ENCODE results near the gene DENND4C. TPM values are rescaled to one million over a fixed set of nuclear protein-coding genes. Genes with fewer than 3 reads are reported as not detected.

DENND4C gene
- polyA plus RNA-seq, 2 of the 4 experiments (the other 2 are of a cell fraction): 17.4 to 44.1 TPM

- ATAC-seq (no peak), FAIRE-seq (no peak), DNase-seq (ENCODE audit: low read depth in 1 of 2, low spot score in 1 of 2) (no peak)
- Histone ChIP-seq H3K4me2 (no peak overlapping the region), H3K27ac (no peak overlapping the region), H3K4me3 (no peak overlapping the region), H3K9me3 (no peaks in the 10 kb centered on the region), H3K4me1 (peaks cover 15% of the 10 kb centered on the region; the same call in 1 of the 3 replicates)
- no peak for TF ChIP-seq NFE2L2 (conservative IDR thresholded peaks at IDR 0.05; ENCODE audit: low read length)
- TF ChIP-seq REST (IDR thresholded peaks at IDR 0.05): no peak
- TF ChIP-seq HOXA7 (CRISPR knock-in tag; IDR thresholded peaks at IDR 0.05): no peak
- no peak for TF ChIP-seq FOSL2 (IDR thresholded peaks at IDR 0.05)
- TF ChIP-seq FOSL2 (CRISPR knock-in tag; IDR thresholded peaks at IDR 0.05): no peak
- no peak for TF ChIP-seq CBX2 (IDR thresholded peaks at IDR 0.05; ENCODE audit: borderline replicate concordance, low read depth)
- TF ChIP-seq HOXB13 (CRISPR knock-in tag; IDR thresholded peaks at IDR 0.05; ENCODE audit: low read depth): no peak
- TF ChIP-seq HMGXB4 (CRISPR knock-in tag; IDR thresholded peaks at IDR 0.05; ENCODE audit: borderline replicate concordance): no peak
- TF ChIP-seq HEYL (CRISPR knock-in tag; IDR thresholded peaks at IDR 0.05): no peak
- no peak for TF ChIP-seq MYC (IDR thresholded peaks at IDR 0.05; ENCODE audit: borderline replicate concordance, low read length)
- no peak for TF ChIP-seq RAD21 (conservative IDR thresholded peaks at IDR 0.05 in 1 of 2, IDR thresholded peaks at IDR 0.05 in 1 of 2)
- no peak for TF ChIP-seq CTCF (IDR thresholded peaks at IDR 0.05)
- TF ChIP-seq ZNF302 (CRISPR knock-in tag; IDR thresholded peaks at IDR 0.05): no peak
- TF ChIP-seq KDM1A (IDR thresholded peaks at IDR 0.05; ENCODE audit: low read depth): no peak
- no peak for TF ChIP-seq RNF2 (IDR thresholded peaks at IDR 0.05; ENCODE audit: borderline replicate concordance, low read depth)
- TF ChIP-seq RARB (CRISPR knock-in tag; IDR thresholded peaks at IDR 0.05): no peak
- 76% methylated on average over 10 of the region's 10 CpGs for WGBS (ENCODE audit: missing lambda C conversion rate)
- ChIA-PET CTCF (interaction anchor here (1.6 kb wide), 1 partner anchor 10 kb away, joined by 4 read pairs; no protein-coding TSS in a partner anchor), POLR2A (interaction anchor here (1.3 kb wide), 1 partner anchor 13 kb away, joined by 17 read pairs; the partner anchor contains the start of gene DENND4C)
These were observed 13.0 kb downstream of the DENND4C start for GRCh38 chr9:19243366-19244033.

- ChIA-PET POLR2A (no interaction called here), CTCF (no interaction called here)
- no peak for DNase-seq (ENCODE audit: low read depth in 1 of 2, low spot score in 1 of 2)
- H3K9me3 ChIP-seq: no peaks in the 10 kb centered on the region
- peaks cover 12% of the 10 kb centered on the region; the same call in 2 of the 3 replicates for H3K4me1 ChIP-seq
- TF ChIP-seq RARB (CRISPR knock-in tag; IDR thresholded peaks at IDR 0.05) (no peak), HEYL (CRISPR knock-in tag; IDR thresholded peaks at IDR 0.05) (no peak), MAFK (IDR thresholded peaks at IDR 0.05; ENCODE audit: partially characterized antibody) (no peak), GATA3 (IDR thresholded peaks at IDR 0.05; ENCODE audit: borderline replicate concordance) (no peak), EP300 (IDR thresholded peaks at IDR 0.05) (no peak), RAD21 (conservative IDR thresholded peaks at IDR 0.05 in 1 of 2, IDR thresholded peaks at IDR 0.05 in 1 of 2) (no peak), CHD4 (IDR thresholded peaks at IDR 0.05; ENCODE audit: borderline replicate concordance) (no peak), USF2 (IDR thresholded peaks at IDR 0.05) (no peak)
- no peak for ATAC-seq
- FAIRE-seq: no peak
- WGBS (ENCODE audit: missing lambda C conversion rate): 83% methylated on average over 3 of the region's 3 CpGs
- no peak overlapping the region for H3K4me2 ChIP-seq
- no peak overlapping the region for H3K27ac ChIP-seq
- H3K4me3 ChIP-seq: no peak overlapping the region
These were observed 16.4 kb downstream of the DENND4C start for GRCh38 chr9:19246891-19247290.
